Epithelial cell of proximal tubule (primary cell): ENCODE results near the gene MCFD2. TPM values are rescaled to one million over a fixed set of nuclear protein-coding genes. Genes with fewer than 3 reads are reported as not detected.
A peak's percentile ranks its signal among the peaks of the same experiment; 100 is the strongest.

Source experiments
- DNase-seq: peaks from one replicate; pipeline ENCODE4 v3.0.0-alpha.2; 2011; ENCODE audit warnings: low read depth
- H3K4me3 ChIP-seq: 2 replicates; pipeline ENCODE4 v1.5.1; 2011; ENCODE audit warnings: low read depth, mild to moderate bottlenecking, low read length
- total RNA-seq: library from RNA; depleted of rRNA; stranded (reverse); fragments of >200 nt; gene quantifications from 2 replicates; pipeline ENCODE4 v1.2.3, GENCODE V29; 2015
- TF ChIP-seq, protein P1 (sequence below): conservative IDR thresholded peaks from 2 replicates; pipeline ENCODE4 v1.5.1; 2012; ENCODE audit warnings: low read depth, mild to moderate bottlenecking, low read length

Gene MCFD2
- total RNA-seq, 1 donor from 2014 or later: 36.3 TPM

DNA sequence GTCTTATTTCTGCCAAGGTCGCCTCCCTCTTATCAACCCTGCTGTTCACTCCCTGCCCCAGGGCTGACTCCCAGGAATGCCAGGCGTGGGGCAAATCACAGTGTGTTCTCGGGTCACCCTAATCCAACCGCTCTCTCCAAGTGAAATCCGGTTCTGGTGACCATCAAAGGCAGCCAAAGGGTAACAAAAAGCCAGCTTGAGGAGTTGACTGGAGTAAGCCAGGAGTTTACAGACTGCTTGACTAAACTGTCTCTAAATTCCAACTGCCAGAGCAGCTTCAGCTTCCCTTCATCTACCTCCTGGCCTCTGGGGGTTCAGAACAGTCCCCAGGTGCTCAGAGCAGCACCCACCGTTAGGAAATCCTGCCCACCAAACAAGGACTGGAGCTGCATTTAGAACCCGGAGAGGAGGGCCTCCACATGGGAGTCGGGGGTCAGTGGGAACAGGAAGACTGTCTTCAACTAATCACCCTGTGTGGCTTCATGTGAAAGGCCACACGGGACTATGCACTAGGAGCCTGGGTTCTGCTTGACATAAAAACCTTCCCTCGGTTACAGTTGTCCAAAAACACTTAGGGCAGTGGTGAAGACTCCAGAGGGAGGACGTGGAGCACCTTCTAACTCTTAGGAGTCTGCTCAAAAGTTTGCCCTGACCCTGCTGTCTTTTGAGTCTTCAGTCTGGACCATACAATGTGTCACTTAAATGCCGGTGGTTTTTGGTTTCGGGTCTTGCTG, 24.2 kb upstream of the MCFD2 start:
- no peak for DNase-seq
- H3K4me3 ChIP-seq: peak overlapping the region; percentile 52
- TF ChIP-seq, protein P1, sequence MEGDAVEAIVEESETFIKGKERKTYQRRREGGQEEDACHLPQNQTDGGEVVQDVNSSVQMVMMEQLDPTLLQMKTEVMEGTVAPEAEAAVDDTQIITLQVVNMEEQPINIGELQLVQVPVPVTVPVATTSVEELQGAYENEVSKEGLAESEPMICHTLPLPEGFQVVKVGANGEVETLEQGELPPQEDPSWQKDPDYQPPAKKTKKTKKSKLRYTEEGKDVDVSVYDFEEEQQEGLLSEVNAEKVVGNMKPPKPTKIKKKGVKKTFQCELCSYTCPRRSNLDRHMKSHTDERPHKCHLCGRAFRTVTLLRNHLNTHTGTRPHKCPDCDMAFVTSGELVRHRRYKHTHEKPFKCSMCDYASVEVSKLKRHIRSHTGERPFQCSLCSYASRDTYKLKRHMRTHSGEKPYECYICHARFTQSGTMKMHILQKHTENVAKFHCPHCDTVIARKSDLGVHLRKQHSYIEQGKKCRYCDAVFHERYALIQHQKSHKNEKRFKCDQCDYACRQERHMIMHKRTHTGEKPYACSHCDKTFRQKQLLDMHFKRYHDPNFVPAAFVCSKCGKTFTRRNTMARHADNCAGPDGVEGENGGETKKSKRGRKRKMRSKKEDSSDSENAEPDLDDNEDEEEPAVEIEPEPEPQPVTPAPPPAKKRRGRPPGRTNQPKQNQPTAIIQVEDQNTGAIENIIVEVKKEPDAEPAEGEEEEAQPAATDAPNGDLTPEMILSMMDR: no peak

DNA sequence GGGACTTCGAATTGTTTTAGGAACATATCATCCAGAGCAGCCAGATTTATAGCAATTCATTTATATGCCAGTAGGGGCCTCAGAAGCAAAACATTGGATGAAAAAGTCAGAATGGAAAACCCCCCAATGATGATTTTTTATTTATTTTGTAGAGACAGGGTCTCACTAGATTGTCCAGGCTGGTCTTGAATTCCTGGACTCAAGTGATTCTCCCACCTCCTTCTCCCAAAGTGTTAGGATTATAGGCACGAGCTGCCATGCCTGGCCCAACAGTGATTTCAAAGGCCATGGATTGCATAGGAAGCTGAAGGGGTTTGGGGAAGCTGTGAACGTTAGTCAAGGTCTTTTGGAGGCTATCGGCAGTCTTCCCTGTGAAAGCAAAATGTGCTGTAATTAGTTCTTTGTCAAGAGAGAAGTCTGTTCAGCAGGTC, 21.9 kb upstream of the MCFD2 start:
- TF ChIP-seq, protein P1: peak; percentile 48
- no peak for DNase-seq
- H3K4me3 ChIP-seq: no peak overlapping the region

DNA sequence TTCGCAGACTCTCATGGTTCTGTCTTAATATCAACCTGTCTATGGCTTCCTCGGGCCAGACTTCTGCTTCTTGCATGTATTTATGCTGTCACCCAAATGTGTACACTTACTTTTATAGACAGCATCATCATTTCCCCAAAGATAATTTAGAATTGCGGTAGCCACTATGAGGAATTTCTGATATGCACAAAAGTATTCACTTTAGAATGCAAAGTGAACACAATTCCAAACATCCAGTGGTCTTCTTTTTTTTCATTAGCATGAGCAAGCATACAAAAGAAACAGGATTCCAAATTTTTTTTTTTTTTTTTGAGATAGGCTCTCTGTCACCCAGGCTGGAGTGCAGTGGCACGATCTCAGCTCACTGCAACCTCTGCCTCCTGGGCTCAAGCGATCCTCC, 21.0 kb upstream of the MCFD2 start:
- DNase-seq: no peak
- TF ChIP-seq, protein P1: no peak
- H3K4me3 ChIP-seq: no peak overlapping the region

DNA sequence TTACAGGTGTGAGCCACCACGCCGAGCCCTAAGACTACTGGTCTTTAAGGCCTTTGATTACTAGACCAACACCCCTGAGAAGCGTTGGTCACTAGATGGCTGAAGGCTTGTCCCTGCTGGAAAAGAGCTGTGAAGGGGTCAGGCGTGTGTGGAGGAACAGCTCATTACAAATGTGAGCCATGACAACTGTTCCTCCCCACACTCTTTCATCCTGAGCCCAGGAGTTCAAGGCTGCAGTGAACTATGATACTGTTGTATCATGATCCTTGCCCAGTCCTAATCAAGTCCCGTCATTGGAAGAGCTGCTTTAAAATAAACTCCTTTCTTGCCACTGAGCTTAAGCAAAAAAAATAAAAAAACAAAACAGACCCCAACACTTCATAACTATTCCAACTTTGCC, 19.5 kb upstream of the MCFD2 start:
- no peak for DNase-seq
- TF ChIP-seq, protein P1: no peak
- H3K4me3 ChIP-seq: no peak overlapping the region

DNA sequence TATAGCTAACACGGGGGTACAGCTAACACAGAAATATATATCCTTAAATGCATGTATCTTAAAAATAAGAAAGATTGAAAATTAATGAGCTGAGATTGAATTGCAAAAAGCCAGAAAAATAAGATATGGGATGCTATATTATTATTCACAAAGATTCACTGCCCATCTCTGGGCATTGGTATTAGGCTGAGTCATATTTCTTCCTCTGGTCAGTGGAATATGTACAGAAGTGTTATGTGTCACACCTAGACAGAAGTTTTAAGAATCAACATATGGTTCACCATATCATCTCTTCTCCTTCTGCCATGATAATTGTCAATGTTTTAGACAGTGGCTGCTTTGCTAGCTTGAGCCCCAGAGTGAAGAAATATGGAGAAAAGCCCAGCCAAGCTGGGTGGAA, 14.0 kb upstream of the MCFD2 start:
- no peak for DNase-seq
- TF ChIP-seq, protein P1: no peak
- H3K4me3 ChIP-seq: no peak overlapping the region

DNA sequence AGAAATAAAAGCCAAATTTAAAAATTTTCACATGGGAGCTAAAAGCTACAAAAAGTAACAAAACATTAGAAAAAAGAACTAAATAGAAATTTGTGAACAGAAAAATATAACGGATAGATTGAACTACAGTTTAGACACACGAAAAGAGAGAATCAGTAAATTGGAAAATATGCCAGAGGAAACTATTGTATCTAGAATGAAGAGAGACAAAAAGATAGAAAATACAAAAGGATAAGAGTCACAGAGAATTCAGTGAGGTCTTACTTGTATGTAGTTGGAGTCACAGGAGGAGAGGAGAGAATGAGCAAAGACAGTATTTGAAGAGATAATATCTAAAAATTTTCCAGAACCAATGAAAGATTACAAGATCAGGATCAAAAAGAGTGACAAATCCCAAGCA, 11.3 kb upstream of the MCFD2 start:
- no peak overlapping the region for H3K4me3 ChIP-seq
- no peak for DNase-seq
- TF ChIP-seq, protein P1: no peak
